T-helper 9 cell (primary cell): ENCODE measurements around the gene AKAP8L.

Experiments
- DNase-seq: peaks from one replicate; pipeline ENCODE4 v3.0.0-alpha.2; 2020
- total RNA-seq, 2 donors: gene quantifications; one replicate each; lab custom pipeline; 2026; lab: John Stamatoyannopoulos, UW

Gene AKAP8L
- 130 to 133 reads per million in 2 donors for total RNA-seq

- peak; percentile 96 for DNase-seq
Measured at GRCh38 chr19:15418579-15419412, at the start of gene AKAP8L. Gene AKAP8L, minus strand, starts transcription at chr19:15418988. Its CDS starts 65 bp downstream, at chr19:15418923.

GRCh38 chr19:15467734-15468214 lies 49.0 kb upstream of the AKAP8L start:
- no peak for DNase-seq

GRCh38 chr19:15466851-15467733 lies 48.3 kb upstream of the AKAP8L start:
- DNase-seq = peak; percentile 16

- DNase-seq = peak; percentile 60
Measured at GRCh38 chr19:15464394-15465385, 45.9 kb upstream of the AKAP8L start, which contains the start of gene RASAL3. Gene RASAL3, minus strand, starts transcription at chr19:15464544. Its CDS starts 186 bp downstream, at chr19:15464358.

GRCh38 chr19:15463861-15464371 lies 45.1 kb upstream of the AKAP8L start:
- DNase-seq = peak; percentile 69

GRCh38 chr19:15461694-15462093 lies 42.9 kb upstream of the AKAP8L start:
- DNase-seq = no peak

- no peak for DNase-seq
Measured at GRCh38 chr19:15457701-15458484, 39.1 kb upstream of the AKAP8L start.

- no peak for DNase-seq
Measured at GRCh38 chr19:15456871-15457700, 38.3 kb upstream of the AKAP8L start.

GRCh38 chr19:15456441-15456840 lies 37.7 kb upstream of the AKAP8L start:
- no peak for DNase-seq

- no peak for DNase-seq
Measured at GRCh38 chr19:15455996-15456395, 37.2 kb upstream of the AKAP8L start.

GRCh38 chr19:15453906-15454860 lies 35.4 kb upstream of the AKAP8L start:
- DNase-seq = no peak

- no peak for DNase-seq
Measured at GRCh38 chr19:15453091-15453578, 34.3 kb upstream of the AKAP8L start.

GRCh38 chr19:15452111-15453047 lies 33.6 kb upstream of the AKAP8L start:
- DNase-seq = peak; percentile 21

- DNase-seq = no peak
Measured at GRCh38 chr19:15450528-15450890, 31.7 kb upstream of the AKAP8L start.

- DNase-seq = peak; percentile 79
Measured at GRCh38 chr19:15449620-15450527, 31.1 kb upstream of the AKAP8L start, which contains the start of gene WIZ. Gene WIZ, minus strand, starts transcription at chr19:15449956. Its CDS starts 1,649 bp downstream, at chr19:15448307.
